Osteoblast (primary cell): ENCODE results near the gene SRRD. TPM values are rescaled to one million over a fixed set of nuclear protein-coding genes. Genes with fewer than 3 reads are reported as not detected.

ENCODE experiments used
- DNase-seq: peaks from one replicate; pipeline ENCODE4 v3.0.0; 2011; ENCODE audit warnings: low spot score, mixed read lengths; ENCODE audit not compliant: insufficient read length; ENCODE audit errors: missing footprints
- H2AFZ ChIP-seq: 2 replicates; pipeline ENCODE4 v1.6.0; 2011; ENCODE audit warnings: mild to moderate bottlenecking, low read length
- H3K27ac ChIP-seq: 2 replicates; pipeline ENCODE4 v1.5.1; 2011; ENCODE audit warnings: mild to moderate bottlenecking, low read depth, low read length, moderate library complexity
- H3K27me3 ChIP-seq: 2 replicates; pipeline ENCODE4 v1.6.0; 2012; ENCODE audit warnings: mild to moderate bottlenecking, control low read depth, inconsistent platforms, low read length, moderate library complexity; ENCODE audit not compliant: insufficient read depth
- H3K36me3 ChIP-seq: 2 replicates; pipeline ENCODE4 v1.5.1; 2011; ENCODE audit warnings: mild to moderate bottlenecking, low read length, control low read depth, moderate library complexity; ENCODE audit not compliant: insufficient read depth
- H3K4me1 ChIP-seq: 2 replicates; pipeline ENCODE4 v1.5.1; 2011; ENCODE audit warnings: mild to moderate bottlenecking, low read length, control low read depth, moderate library complexity; ENCODE audit not compliant: insufficient read depth
- H3K4me2 ChIP-seq: 2 replicates; pipeline ENCODE4 v1.6.0; 2011; ENCODE audit warnings: mild to moderate bottlenecking, low read length; ENCODE audit not compliant: insufficient read depth
- H3K4me3 ChIP-seq: fragments of 200-600 bp; sonication (generic); 3 replicates; pipeline ENCODE4 v1.5.1; 2012; ENCODE audit warnings: mild to moderate bottlenecking, low read length, inconsistent platforms; ENCODE audit not compliant: insufficient read depth
- H3K79me2 ChIP-seq: 2 replicates; pipeline ENCODE4 v1.6.0; 2012; ENCODE audit warnings: mild to moderate bottlenecking, low read length, control low read depth, inconsistent platforms; ENCODE audit not compliant: insufficient read depth
- H3K9me3 ChIP-seq: 2 replicates; pipeline ENCODE4 v1.5.1; 2011; ENCODE audit warnings: low read depth, low read length, control low read depth
- H4K20me1 ChIP-seq: 2 replicates; pipeline ENCODE4 v1.6.0; 2012; ENCODE audit warnings: mild to moderate bottlenecking, low read length, control low read depth; ENCODE audit not compliant: insufficient read depth
- total RNA-seq: library from RNA; depleted of rRNA; stranded (reverse); fragments of >200 nt; gene quantifications from 2 replicates; pipeline ENCODE4 v1.2.3, GENCODE V29; 2012
- TF ChIP-seq, protein P1 (sequence below): IDR thresholded peaks from 2 replicates; pipeline ENCODE4 v1.5.1; 2011; ENCODE audit warnings: mild to moderate bottlenecking, low read depth, low read length, moderate library complexity; ENCODE audit errors: extremely low read depth

Gene SRRD
- total RNA-seq, 1 donor: 11.2 TPM

DNA sequence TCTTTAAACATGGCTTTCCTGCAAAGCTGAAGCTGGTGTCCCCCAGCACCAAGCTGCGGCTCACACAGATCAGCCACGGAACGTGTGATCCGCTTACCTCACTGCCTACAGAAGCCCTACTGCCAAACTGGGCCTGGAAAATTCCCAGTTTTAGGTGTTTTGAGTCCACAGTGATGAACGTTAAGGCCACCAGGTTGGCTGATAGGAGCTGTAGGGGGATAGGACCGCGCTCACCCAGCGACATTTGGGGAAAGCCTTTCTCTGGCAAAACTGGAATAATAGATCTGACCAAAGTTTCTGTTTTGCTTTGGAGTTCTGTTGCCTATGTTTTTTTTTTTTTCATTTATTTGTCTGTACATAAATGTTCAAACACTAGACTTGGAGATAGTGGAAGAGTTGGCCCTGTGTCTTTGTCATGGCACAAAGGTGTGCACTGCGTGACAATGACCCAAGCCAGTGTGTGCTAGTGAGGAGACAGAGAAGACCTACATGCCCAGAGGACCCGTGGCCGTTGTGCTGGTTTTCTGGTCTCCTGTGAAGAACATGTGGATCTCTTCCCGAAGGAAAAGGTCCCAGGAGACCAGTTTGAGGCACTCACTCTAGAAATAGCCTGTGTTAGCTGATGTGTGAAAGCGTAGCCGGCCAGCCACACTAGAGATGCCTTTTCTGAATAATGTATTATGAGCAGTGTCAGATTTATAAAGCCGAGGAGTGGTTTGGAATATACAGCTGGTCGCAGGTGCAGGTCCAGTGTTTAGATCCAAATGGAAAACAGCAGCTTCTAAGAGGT, 39.6 kb upstream of the SRRD start:
- H3K4me3 ChIP-seq: no peak overlapping the region
- H3K4me2 ChIP-seq: no peak overlapping the region
- TF ChIP-seq, protein P1, sequence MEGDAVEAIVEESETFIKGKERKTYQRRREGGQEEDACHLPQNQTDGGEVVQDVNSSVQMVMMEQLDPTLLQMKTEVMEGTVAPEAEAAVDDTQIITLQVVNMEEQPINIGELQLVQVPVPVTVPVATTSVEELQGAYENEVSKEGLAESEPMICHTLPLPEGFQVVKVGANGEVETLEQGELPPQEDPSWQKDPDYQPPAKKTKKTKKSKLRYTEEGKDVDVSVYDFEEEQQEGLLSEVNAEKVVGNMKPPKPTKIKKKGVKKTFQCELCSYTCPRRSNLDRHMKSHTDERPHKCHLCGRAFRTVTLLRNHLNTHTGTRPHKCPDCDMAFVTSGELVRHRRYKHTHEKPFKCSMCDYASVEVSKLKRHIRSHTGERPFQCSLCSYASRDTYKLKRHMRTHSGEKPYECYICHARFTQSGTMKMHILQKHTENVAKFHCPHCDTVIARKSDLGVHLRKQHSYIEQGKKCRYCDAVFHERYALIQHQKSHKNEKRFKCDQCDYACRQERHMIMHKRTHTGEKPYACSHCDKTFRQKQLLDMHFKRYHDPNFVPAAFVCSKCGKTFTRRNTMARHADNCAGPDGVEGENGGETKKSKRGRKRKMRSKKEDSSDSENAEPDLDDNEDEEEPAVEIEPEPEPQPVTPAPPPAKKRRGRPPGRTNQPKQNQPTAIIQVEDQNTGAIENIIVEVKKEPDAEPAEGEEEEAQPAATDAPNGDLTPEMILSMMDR: no peak
- H3K4me1 ChIP-seq: no peaks in the 10 kb centered on the region
- H4K20me1 ChIP-seq: no peaks in the 10 kb centered on the region
- H3K27ac ChIP-seq: no peak overlapping the region
- H3K79me2 ChIP-seq: no peaks in the 10 kb centered on the region
- H3K36me3 ChIP-seq: no peaks in the 10 kb centered on the region
- H3K9me3 ChIP-seq: no peaks in the 10 kb centered on the region
- no peaks in the 10 kb centered on the region for H3K27me3 ChIP-seq
- H2AFZ ChIP-seq: no peak overlapping the region
- DNase-seq: no peak

DNA sequence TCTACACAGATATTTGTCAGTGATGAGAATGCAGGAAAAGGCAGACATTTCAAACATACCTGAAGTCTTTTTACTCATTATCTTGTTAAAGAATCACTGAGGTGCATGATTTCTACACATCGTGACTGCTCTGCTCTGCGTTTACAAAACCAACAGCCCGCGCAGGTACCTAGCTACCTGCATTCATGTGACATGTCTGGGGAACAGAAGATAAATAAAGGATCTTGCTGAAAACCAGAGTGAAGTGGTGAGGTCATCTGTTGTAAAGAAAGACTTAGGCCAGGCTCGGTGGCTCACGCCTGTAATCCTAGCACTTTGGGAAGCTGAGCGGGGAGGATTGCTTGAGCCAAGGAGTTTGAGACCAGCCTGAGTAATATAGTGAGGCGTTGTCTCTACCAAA, 38.9 kb upstream of the SRRD start:
- no peak for DNase-seq
- H3K79me2 ChIP-seq: no peaks in the 10 kb centered on the region
- H3K9me3 ChIP-seq: no peaks in the 10 kb centered on the region
- H2AFZ ChIP-seq: no peak overlapping the region
- no peaks in the 10 kb centered on the region for H4K20me1 ChIP-seq
- H3K4me3 ChIP-seq: no peak overlapping the region
- no peak overlapping the region for H3K4me2 ChIP-seq
- H3K36me3 ChIP-seq: no peaks in the 10 kb centered on the region
- no peaks in the 10 kb centered on the region for H3K4me1 ChIP-seq
- H3K27ac ChIP-seq: no peak overlapping the region
- TF ChIP-seq, protein P1: no peak
- no peaks in the 10 kb centered on the region for H3K27me3 ChIP-seq

DNA sequence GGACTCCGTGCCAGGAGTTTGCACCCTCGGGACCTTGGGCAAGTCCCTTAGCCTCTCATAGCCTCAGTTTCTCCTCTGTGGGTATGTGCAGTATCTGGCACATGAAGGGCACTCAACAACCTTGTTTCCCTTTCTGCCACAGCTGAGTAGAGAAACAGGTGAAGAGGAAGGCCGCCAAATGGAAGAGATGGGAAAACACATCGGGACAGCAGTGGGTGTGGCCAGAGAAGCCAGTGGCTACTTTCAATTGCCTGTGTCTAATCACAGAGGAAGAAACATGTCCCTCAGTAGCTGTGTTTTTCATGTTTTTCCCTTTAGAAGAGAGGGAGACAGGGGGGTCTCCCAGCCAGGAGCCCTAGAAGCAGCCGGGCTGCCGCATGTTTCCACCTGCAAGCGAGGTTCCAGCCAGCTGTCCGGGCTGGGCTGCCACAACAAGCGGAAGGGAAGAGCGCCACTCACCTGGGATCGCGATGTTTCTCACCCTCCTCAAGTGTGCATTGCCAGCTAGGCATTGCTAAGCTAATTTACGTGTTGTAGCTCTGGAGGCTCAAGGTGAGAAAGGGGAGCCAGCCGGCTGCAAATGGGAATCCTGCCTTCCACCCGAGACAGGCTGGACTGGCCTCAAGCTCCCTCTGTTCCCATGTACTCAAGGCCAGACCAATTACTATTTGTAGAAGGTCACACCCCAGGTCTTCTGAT, 38.0 kb upstream of the SRRD start:
- no peaks in the 10 kb centered on the region for H3K79me2 ChIP-seq
- H3K36me3 ChIP-seq: no peaks in the 10 kb centered on the region
- no peak overlapping the region for H2AFZ ChIP-seq
- H3K27ac ChIP-seq: no peak overlapping the region
- H3K4me2 ChIP-seq: no peak overlapping the region
- H3K4me3 ChIP-seq: no peak overlapping the region
- no peaks in the 10 kb centered on the region for H3K9me3 ChIP-seq
- no peaks in the 10 kb centered on the region for H4K20me1 ChIP-seq
- H3K27me3 ChIP-seq: no peaks in the 10 kb centered on the region
- no peak for DNase-seq
- no peaks in the 10 kb centered on the region for H3K4me1 ChIP-seq
- TF ChIP-seq, protein P1: no peak

DNA sequence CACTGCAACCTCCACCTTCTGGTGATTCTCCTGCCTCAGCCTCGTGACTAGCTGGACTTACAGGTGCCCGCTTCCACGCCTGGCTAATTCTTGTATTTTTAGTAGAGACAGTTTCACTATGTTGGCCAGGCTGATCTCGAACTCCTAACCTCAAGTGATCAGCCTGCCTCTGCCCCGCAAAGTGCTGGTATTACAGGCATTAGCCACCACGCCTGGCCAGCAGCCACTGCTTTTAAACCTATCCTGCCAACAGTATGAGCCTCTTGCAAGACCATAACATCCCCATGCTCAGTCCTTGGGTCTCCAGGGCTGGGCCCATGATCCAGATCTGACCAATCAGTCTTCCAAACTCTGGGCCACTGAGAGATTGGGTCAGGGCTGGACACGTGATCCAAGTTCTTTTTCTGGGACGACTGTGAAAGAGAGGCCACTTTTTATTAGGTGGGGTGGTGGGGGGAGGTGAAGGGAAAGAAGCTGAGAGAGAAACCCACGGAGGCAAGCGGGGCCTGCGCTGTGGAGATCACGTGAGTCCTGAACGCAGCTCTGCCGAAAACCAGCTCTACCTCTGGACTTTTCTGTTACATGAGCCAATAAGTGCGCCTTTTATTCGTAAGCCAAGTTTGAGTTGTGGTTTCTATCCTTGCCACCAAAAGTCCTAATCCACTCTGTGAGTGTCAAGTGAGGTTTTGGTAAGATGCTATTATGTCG, 36.7 kb upstream of the SRRD start:
- no peaks in the 10 kb centered on the region for H3K4me1 ChIP-seq
- H2AFZ ChIP-seq: peak overlapping the region; percentile 63
- no peak for DNase-seq
- no peaks in the 10 kb centered on the region for H3K9me3 ChIP-seq
- H3K79me2 ChIP-seq: no peaks in the 10 kb centered on the region
- TF ChIP-seq, protein P1: no peak
- H4K20me1 ChIP-seq: no peaks in the 10 kb centered on the region
- no peak overlapping the region for H3K27ac ChIP-seq
- no peaks in the 10 kb centered on the region for H3K27me3 ChIP-seq
- H3K4me3 ChIP-seq: peak overlapping the region; percentile 56
- peaks cover 6% of the 10 kb centered on the region for H3K36me3 ChIP-seq
- H3K4me2 ChIP-seq: peak overlapping the region; percentile 72
